ENCODE measurements around the gene APBA2.

The APBA2 gene

GRCh38 chr15:29059871-29060640 is 174.3 kb downstream of the APBA2 start:
- Histone ChIP-seq H3K18ac (ENCODE audit: low read length) (no peak overlapping the region), H4K8ac (ENCODE audit: low read depth, low read length) (no peak overlapping the region), H2BK5ac (ENCODE audit: low read length) (no peak overlapping the region), H3K4ac (ENCODE audit: low read length) (no peak overlapping the region), H3K9ac (ENCODE audit: low read depth, low read length, poor library complexity) (no peak overlapping the region), H2BK15ac (ENCODE audit: low read length) (no peak overlapping the region), H3K14ac (ENCODE audit: low read length) (no peak overlapping the region), H3K36me3 (replicated peaks in 1 of 2; ENCODE audit: control insufficient read depth in 2 of 2, insufficient read depth in 2 of 2, low read length in 2 of 2) (peaks cover 3 to 5% of the 10 kb centered on the region in 2 donors), H3K4me1 (ENCODE audit: control insufficient read depth in 2 of 2, insufficient read depth in 1 of 2, low read depth in 1 of 2, low read length in 2 of 2) (peaks cover 3 to 4% of the 10 kb centered on the region in 2 donors), H3K4me3 (ENCODE audit: low read length in 2 of 2) (no peak overlapping the region), H3K4me2 (ENCODE audit: insufficient read depth, low read length, poor library complexity, severe bottlenecking) (no peak overlapping the region), H2AFZ (ENCODE audit: low read length) (no peak overlapping the region), H2BK12ac (ENCODE audit: low read length) (no peak overlapping the region), H3K79me1 (ENCODE audit: low read depth, low read length) (peaks cover 8% of the 10 kb centered on the region), H2BK120ac (ENCODE audit: low read depth, low read length) (no peak overlapping the region), H4K91ac (ENCODE audit: low read depth, low read length, poor library complexity) (no peak overlapping the region), H3K23ac (ENCODE audit: low read depth, low read length, poor library complexity) (no peak overlapping the region), H3K9me3 (replicated peaks in 1 of 2; ENCODE audit: control insufficient read depth in 2 of 2, insufficient read depth in 1 of 2, low read depth in 1 of 2, low read length in 2 of 2) (peaks cover 3 to 9% of the 10 kb centered on the region in 2 donors), H3K27ac (replicated peaks; ENCODE audit: low read length) (no peak overlapping the region), H2AK5ac (ENCODE audit: low read depth, low read length) (no peak overlapping the region), H3K27me3 (ENCODE audit: control insufficient read depth in 3 of 3, insufficient read depth in 3 of 3, low read depth in 1 of 3, low read length in 3 of 3) (no peaks in the 10 kb centered on the region)
- DNase-seq (ENCODE audit: low spot score): no peak
- no CpG with 5 or more reads among the region's 16 CpGs for WGBS, 2 donors (ENCODE audit: extremely low coverage in 2 of 2, insufficient read length in 2 of 2, insufficient replicate concordance in 1 of 2)

- no peak overlapping the region for H3K9ac ChIP-seq (ENCODE audit: low read depth, low read length, poor library complexity)
These were observed 176.0 kb downstream of the APBA2 start for GRCh38 chr15:29061746-29062145.

GRCh38 chr15:29062179-29062591 is 176.4 kb downstream of the APBA2 start:
- Histone ChIP-seq H4K91ac (ENCODE audit: low read depth, low read length, poor library complexity) (no peak overlapping the region), H3K36me3 (replicated peaks in 1 of 2; ENCODE audit: control insufficient read depth in 2 of 2, insufficient read depth in 2 of 2, low read length in 2 of 2) (peaks cover 3 to 5% of the 10 kb centered on the region in 2 donors), H2AFZ (ENCODE audit: low read length) (no peak overlapping the region), H3K9ac (ENCODE audit: low read depth, low read length, poor library complexity) (no peak overlapping the region), H3K14ac (ENCODE audit: low read length) (no peak overlapping the region), H3K79me1 (ENCODE audit: low read depth, low read length) (peaks cover 8% of the 10 kb centered on the region), H2AK5ac (ENCODE audit: low read depth, low read length) (no peak overlapping the region), H3K4me2 (ENCODE audit: insufficient read depth, low read length, poor library complexity, severe bottlenecking) (no peak overlapping the region), H2BK5ac (ENCODE audit: low read length) (no peak overlapping the region), H3K9me3 (replicated peaks in 1 of 2; ENCODE audit: control insufficient read depth in 2 of 2, insufficient read depth in 1 of 2, low read depth in 1 of 2, low read length in 2 of 2) (peaks cover 3 to 9% of the 10 kb centered on the region in 2 donors), H4K8ac (ENCODE audit: low read depth, low read length) (no peak overlapping the region), H3K27me3 (ENCODE audit: control insufficient read depth in 3 of 3, insufficient read depth in 3 of 3, low read depth in 1 of 3, low read length in 3 of 3) (no peaks in the 10 kb centered on the region), H2BK15ac (ENCODE audit: low read length) (no peak overlapping the region), H3K18ac (ENCODE audit: low read length) (no peak overlapping the region), H3K4me1 (ENCODE audit: control insufficient read depth in 2 of 2, insufficient read depth in 1 of 2, low read depth in 1 of 2, low read length in 2 of 2) (no peaks in the 10 kb centered on the region), H3K23ac (ENCODE audit: low read depth, low read length, poor library complexity) (no peak overlapping the region), H3K4ac (ENCODE audit: low read length) (no peak overlapping the region), H3K27ac (replicated peaks; ENCODE audit: low read length) (no peak overlapping the region), H3K4me3 (ENCODE audit: low read length in 2 of 2) (no peak overlapping the region), H2BK120ac (ENCODE audit: low read depth, low read length) (no peak overlapping the region), H2BK12ac (ENCODE audit: low read length) (no peak overlapping the region)
- DNase-seq (ENCODE audit: low spot score): no peak
- WGBS, 2 donors (ENCODE audit: extremely low coverage in 2 of 2, insufficient read length in 2 of 2, insufficient replicate concordance in 1 of 2): no CpG with 5 or more reads among the region's 10 CpGs

More at GRCh38 chr15:29061746-29062145, 176.0 kb downstream of the APBA2 start:
- no CpG with 5 or more reads among the region's 6 CpGs for WGBS, 2 donors (ENCODE audit: extremely low coverage in 2 of 2, insufficient read length in 2 of 2, insufficient replicate concordance in 1 of 2)
- Histone ChIP-seq H3K14ac (ENCODE audit: low read length) (no peak overlapping the region), H3K23ac (ENCODE audit: low read depth, low read length, poor library complexity) (peak overlapping the region; percentile 8), H2BK5ac (ENCODE audit: low read length) (no peak overlapping the region), H3K4me1 (ENCODE audit: control insufficient read depth in 2 of 2, insufficient read depth in 1 of 2, low read depth in 1 of 2, low read length in 2 of 2) (peaks cover 3 to 4% of the 10 kb centered on the region in 2 donors), H3K36me3 (replicated peaks in 1 of 2; ENCODE audit: control insufficient read depth in 2 of 2, insufficient read depth in 2 of 2, low read length in 2 of 2) (peaks cover 3 to 5% of the 10 kb centered on the region in 2 donors), H2BK12ac (ENCODE audit: low read length) (no peak overlapping the region), H3K27me3 (ENCODE audit: control insufficient read depth in 3 of 3, insufficient read depth in 3 of 3, low read depth in 1 of 3, low read length in 3 of 3) (no peaks in the 10 kb centered on the region), H2BK120ac (ENCODE audit: low read depth, low read length) (no peak overlapping the region), H3K9me3 (replicated peaks in 1 of 2; ENCODE audit: control insufficient read depth in 2 of 2, insufficient read depth in 1 of 2, low read depth in 1 of 2, low read length in 2 of 2) (peaks cover 3 to 9% of the 10 kb centered on the region in 2 donors), H3K79me1 (ENCODE audit: low read depth, low read length) (peaks cover 8% of the 10 kb centered on the region), H3K18ac (ENCODE audit: low read length) (no peak overlapping the region), H3K4ac (ENCODE audit: low read length) (no peak overlapping the region), H3K4me3 (ENCODE audit: low read length in 2 of 2) (no peak overlapping the region), H4K8ac (ENCODE audit: low read depth, low read length) (no peak overlapping the region), H2AFZ (ENCODE audit: low read length) (no peak overlapping the region), H3K4me2 (ENCODE audit: insufficient read depth, low read length, poor library complexity, severe bottlenecking) (no peak overlapping the region), H3K27ac (replicated peaks; ENCODE audit: low read length) (no peak overlapping the region), H2AK5ac (ENCODE audit: low read depth, low read length) (no peak overlapping the region), H4K91ac (ENCODE audit: low read depth, low read length, poor library complexity) (no peak overlapping the region), H2BK15ac (ENCODE audit: low read length) (no peak overlapping the region)
- DNase-seq (ENCODE audit: low spot score): no peak

- H3K79me1 ChIP-seq (ENCODE audit: low read depth, low read length): peaks cover 8% of the 10 kb centered on the region
- H2AK5ac ChIP-seq (ENCODE audit: low read depth, low read length): no peak overlapping the region
- no peaks in the 10 kb centered on the region for H3K4me1 ChIP-seq (ENCODE audit: control insufficient read depth in 2 of 2, insufficient read depth in 1 of 2, low read depth in 1 of 2, low read length in 2 of 2)
- H3K27me3 ChIP-seq (ENCODE audit: control insufficient read depth in 3 of 3, insufficient read depth in 3 of 3, low read depth in 1 of 3, low read length in 3 of 3): no peaks in the 10 kb centered on the region
- H3K4me3 ChIP-seq (ENCODE audit: low read length in 2 of 2): no peak overlapping the region
- no peak overlapping the region for H4K91ac ChIP-seq (ENCODE audit: low read depth, low read length, poor library complexity)
- no peak overlapping the region for H2BK5ac ChIP-seq (ENCODE audit: low read length)
- no peak overlapping the region for H3K23ac ChIP-seq (ENCODE audit: low read depth, low read length, poor library complexity)
- no peak overlapping the region for H3K4me2 ChIP-seq (ENCODE audit: insufficient read depth, low read length, poor library complexity, severe bottlenecking)
- peaks cover 3 to 5% of the 10 kb centered on the region in 2 donors for H3K36me3 ChIP-seq (replicated peaks in 1 of 2; ENCODE audit: control insufficient read depth in 2 of 2, insufficient read depth in 2 of 2, low read length in 2 of 2)
- H3K9ac ChIP-seq (ENCODE audit: low read depth, low read length, poor library complexity): no peak overlapping the region
- WGBS, 2 donors (ENCODE audit: extremely low coverage in 2 of 2, insufficient read length in 2 of 2, insufficient replicate concordance in 1 of 2): no CpG with 5 or more reads among the region's 7 CpGs
- no peak overlapping the region for H2BK15ac ChIP-seq (ENCODE audit: low read length)
- H4K8ac ChIP-seq (ENCODE audit: low read depth, low read length): no peak overlapping the region
- no peak overlapping the region for H2BK12ac ChIP-seq (ENCODE audit: low read length)
- no peak for DNase-seq (ENCODE audit: low spot score)
- no peak overlapping the region for H2AFZ ChIP-seq (ENCODE audit: low read length)
- H3K9me3 ChIP-seq (replicated peaks in 1 of 2; ENCODE audit: control insufficient read depth in 2 of 2, insufficient read depth in 1 of 2, low read depth in 1 of 2, low read length in 2 of 2): peaks cover 3 to 9% of the 10 kb centered on the region in 2 donors
- no peak overlapping the region for H3K14ac ChIP-seq (ENCODE audit: low read length)
- H3K4ac ChIP-seq (ENCODE audit: low read length): no peak overlapping the region
- no peak overlapping the region for H2BK120ac ChIP-seq (ENCODE audit: low read depth, low read length)
- no peak overlapping the region for H3K27ac ChIP-seq (replicated peaks; ENCODE audit: low read length)
- no peak overlapping the region for H3K18ac ChIP-seq (ENCODE audit: low read length)
These were observed 176.9 kb downstream of the APBA2 start for GRCh38 chr15:29062626-29063025.
